NT2/D1 (cell line): Measurements from ENCODE around the gene SFRP5.

Source experiments
- SUZ12 ChIP-seq: IDR thresholded peaks from 2 replicates; pipeline ENCODE4 v1.6.1; 2011; ENCODE audit not compliant: insufficient read length, insufficient read depth; ENCODE audit errors: extremely low read depth
- YY1 ChIP-seq: IDR thresholded peaks from 2 replicates; pipeline ENCODE4 v1.6.1; 2011; ENCODE audit not compliant: insufficient read length, insufficient read depth

- TF ChIP-seq YY1: no peak
- no peak for TF ChIP-seq SUZ12
Measured at GRCh38 chr10:97811958-97812357, 40.2 kb upstream of the SFRP5 start.
